Urothelium cell line (cell line): ENCODE measurements around the gene CCM2.

Experiments used
- DNase-seq: peaks from one replicate; pipeline ENCODE4 v3.0.0; 2011; ENCODE audit warnings: low spot score, mixed read lengths
- FAIRE-seq: peaks from 2 replicates; lab custom pipeline; 2011; peaks lifted over from hg19 to GRCh38; lab: Jason Lieb, UNC

Gene CCM2

DNA sequence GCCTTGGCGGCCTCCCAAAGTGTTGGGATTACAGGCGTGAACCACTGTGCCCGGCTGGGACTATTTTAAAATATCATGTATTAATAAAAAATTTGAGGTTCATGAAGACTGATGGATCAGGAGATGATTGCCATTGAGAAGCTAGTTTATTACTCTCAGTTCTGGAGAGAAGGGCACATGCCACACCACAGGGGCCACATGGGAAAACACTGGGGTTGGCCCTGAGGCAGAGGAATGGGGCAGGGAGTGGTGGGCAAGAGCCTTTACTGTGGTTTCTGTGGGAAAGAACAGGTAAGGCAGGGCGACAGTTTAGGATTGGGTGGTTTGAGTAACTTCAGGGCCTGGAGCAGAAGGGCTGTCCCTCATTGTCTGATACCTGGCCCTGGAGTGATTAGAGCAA, 118.3 kb downstream of the CCM2 start:
- FAIRE-seq: no peak
- no peak for DNase-seq

DNA sequence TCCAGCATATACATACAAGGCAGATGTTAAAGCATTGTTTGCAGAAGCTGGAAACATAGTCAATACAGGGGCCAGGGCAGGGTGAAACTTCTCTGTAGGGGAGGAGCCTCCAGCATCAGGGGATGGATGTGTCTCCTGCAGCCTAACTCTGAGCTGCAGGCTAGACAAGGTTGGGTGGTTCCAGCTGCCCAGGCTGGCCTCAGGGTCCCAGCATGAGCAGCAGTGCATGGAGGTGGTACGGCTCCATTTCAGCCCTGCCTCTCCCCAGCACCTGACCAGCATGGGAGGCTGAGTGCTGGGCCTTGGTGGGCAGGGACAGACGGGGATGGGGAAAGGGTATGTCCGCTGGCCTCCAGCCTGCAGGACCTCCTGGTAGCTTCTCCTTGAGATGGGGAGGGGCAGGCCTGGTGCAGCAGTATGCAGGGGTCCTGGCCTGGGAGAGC, 118.9 kb downstream of the CCM2 start:
- peak; percentile 32 for FAIRE-seq

DNA sequence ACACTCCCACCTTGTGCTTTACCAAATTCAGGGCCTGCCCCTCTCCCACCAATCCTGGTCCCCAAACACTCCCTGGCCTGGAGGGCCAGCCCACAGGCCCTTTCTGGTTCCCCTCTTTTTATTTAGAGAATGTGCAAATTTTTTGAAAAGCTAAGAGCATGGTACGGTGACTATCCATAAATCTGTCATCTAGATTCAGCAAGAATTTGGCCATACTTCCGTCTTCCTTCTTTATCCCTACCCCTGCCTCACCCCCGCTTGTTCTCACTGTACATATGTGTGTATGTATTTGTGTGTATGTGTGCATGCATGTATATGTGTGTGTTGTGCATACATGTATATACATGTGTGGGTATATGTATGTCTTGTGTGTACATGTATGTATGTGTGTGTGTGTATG, 119.5 kb downstream of the CCM2 start:
- DNase-seq (no peak), FAIRE-seq (peak; percentile 75)

More for the DNA sequence above, 118.9 kb downstream of the CCM2 start:
- no peak for DNase-seq

DNA sequence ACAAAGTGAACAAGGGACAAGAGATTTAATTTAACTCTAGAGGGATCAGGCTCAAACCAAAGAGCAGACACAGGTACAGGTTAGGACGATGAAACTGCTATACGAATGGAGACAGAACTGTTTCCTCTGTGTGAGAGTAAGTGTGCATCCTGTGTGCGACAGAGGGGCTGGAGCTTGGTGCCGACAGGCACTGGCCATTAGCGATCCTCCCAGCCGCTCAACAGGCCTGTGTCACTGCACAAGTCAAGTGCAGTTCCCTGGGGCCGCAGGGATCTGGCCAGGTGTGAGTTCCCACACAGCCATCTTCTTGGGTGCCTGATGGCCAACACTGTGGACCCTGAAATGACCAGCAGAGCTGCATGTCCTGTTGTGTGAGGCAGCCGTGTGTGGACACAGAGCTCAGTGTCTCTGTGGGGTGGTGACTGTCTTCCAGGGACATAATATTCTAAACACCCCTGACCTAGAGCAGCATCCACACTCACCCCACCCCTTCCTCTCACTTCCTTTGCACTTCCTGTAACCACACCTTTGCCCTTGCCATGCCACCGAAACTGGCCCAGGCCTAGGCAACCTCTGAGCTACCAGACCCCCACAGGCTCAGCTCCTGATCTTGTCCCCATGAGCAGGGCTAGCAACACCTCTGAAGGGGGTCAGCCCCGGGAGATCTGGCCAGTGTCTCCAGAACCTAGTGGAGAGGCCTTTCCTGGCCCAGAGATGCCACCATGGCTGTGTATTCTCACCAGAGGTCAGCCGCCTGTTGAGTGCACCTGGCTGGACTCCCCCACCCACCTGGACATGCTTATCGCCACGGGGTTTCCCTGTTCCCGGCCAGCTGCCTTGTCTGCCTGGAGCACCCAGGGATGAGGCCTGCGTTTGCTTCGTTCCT, 123.2 kb downstream of the CCM2 start:
- no peak for DNase-seq
- no peak for FAIRE-seq

DNA sequence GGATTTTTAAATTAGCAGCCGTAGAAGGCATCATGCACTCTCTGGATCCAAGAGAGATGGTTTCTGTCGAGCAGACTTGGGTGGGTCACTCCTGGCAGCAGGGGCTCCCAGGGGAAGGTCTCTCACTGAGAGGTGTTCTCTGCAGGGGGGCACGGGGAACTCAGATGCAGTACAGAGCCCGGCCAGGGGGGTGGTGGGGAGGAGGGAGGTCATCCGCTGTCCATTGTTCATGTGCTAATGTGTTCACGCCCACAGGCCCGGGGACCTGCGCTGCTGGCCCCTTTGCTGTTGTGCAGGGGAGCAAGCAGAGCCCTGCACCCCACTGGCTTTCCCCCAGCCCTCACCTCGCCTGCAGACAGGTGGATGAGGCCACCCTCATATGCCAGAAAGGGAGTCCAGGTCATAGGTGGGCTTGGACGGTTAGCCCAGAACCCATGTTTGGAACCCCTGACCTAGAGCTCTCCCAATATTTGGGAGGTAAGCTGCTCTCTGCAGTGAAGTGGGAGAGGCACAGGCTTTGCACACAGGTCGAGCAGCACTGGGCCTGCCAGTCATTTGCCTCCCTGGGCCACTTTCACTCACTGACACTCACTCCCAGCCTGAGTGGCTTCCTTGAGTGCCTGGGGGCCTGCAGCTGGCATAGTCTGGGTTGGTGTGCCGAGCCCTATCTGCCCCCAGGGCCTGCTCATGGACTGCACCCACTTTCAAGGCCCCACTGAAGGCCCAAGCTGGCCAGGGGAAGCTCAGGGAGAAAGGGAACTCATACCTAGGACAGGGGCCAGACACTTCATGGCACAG, 124.1 kb downstream of the CCM2 start:
- no peak for DNase-seq
- no peak for FAIRE-seq

DNA sequence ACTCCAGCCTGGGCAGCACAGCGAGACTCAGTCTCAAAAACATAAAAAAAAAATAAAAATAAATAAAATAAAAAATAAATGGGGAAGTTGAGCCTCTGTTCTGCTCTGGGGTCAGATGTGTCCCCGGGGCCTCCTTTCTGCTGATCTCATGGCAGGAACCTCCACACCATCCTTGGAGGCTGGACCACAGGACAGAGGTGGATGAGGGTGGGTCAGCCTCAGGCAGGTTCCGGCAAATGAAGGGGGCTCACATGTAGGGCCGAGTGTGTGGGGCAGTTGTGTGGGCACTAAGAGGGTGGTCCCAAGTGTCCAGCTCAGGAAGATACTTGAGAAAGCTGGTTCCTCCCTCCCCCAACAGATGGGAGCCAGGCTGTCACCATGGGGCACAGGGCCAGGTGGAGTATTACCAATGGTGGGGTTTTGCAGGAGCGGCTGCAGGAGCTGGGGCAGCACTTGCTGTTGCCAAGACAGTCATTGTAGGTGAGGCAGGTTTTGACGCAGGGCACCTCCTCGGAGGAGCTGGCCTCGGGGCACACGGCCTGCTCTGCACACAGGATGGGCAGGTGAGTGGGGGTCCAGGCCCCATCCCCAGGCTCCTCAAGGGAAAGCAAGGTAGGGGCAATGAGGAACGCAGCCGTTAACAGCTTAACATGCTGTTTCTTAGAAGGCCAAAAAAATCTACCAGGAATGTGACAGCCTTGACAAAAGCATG, 125.3 kb downstream of the CCM2 start:
- DNase-seq (no peak), FAIRE-seq (no peak)
